PC-3 (cell line): ENCODE results near the gene EXO1. TPM values are rescaled to one million over a fixed set of nuclear protein-coding genes. Genes with fewer than 3 reads are reported as not detected.
A peak's percentile ranks its signal among the peaks of the same experiment; 100 is the strongest.

Experiments used
- ATAC-seq: fragments of 200-7000 bp; cut with Tn5 transposase; 2 replicates; pipeline ENCODE4 v1.9.1; 2020; ENCODE audit warnings: mild to moderate bottlenecking, moderate library complexity
- BruUV-seq: library from RNA; stranded (reverse); fragments of 400-500 nt; replicated peaks from 2 replicates; lab custom pipeline; 2021; lab: Mats Ljungman, UMichigan
- CTCF ChIA-PET: fragments of 300-600 bp; sonication (Branson Sonifier 250); formaldehyde crosslinking; loops from one replicate; lab custom pipeline; 2022; ENCODE audit warnings: antibody characterized with exemption; lab: Charles Lee
- POLR2A ChIA-PET: fragments of 300-600 bp; sonication (Branson Sonifier 250); formaldehyde crosslinking; loops from one replicate; lab custom pipeline; 2022; ENCODE audit warnings: antibody characterized with exemption; ENCODE audit not compliant: unreplicated experiment; lab: Charles Lee
- DNase-seq: peaks from one replicate; pipeline ENCODE4 v3.0.0-alpha.2; 2015
- H2AFZ ChIP-seq: fragments of 300-600 bp; sonication (generic); 2 replicates; pipeline ENCODE4 v1.6.0; 2016; ENCODE audit warnings: antibody characterized with exemption, low read length
- H3F3A ChIP-seq: fragments of 300-600 bp; sonication (generic); one replicate; pipeline ENCODE4 v1.6.0; 2017; ENCODE audit warnings: antibody characterized with exemption, low read length, control low read depth, mild to moderate bottlenecking; ENCODE audit not compliant: unreplicated experiment
- H3K27ac ChIP-seq: fragments of 300-600 bp; sonication (generic); 2 replicates; pipeline ENCODE4 v1.5.1; 2016; ENCODE audit warnings: mild to moderate bottlenecking, low read length
- H3K27me3 ChIP-seq: fragments of 300-600 bp; sonication (generic); 2 replicates; pipeline ENCODE4 v1.6.1; 2016; ENCODE audit warnings: low read length, mixed read lengths
- H3K36me3 ChIP-seq: fragments of 300-600 bp; sonication (generic); 2 replicates; pipeline ENCODE4 v1.6.1; 2016; ENCODE audit warnings: low read depth, mixed run types, low read length, mixed read lengths
- H3K4me1 ChIP-seq: fragments of 300-600 bp; sonication (generic); 2 replicates; pipeline ENCODE4 v1.5.1; 2016; ENCODE audit warnings: low read length; ENCODE audit not compliant: insufficient read depth
- H3K4me2 ChIP-seq: fragments of 300-600 bp; sonication (generic); 2 replicates; pipeline ENCODE4 v1.6.0; 2016; ENCODE audit warnings: low read length
- H3K4me3 ChIP-seq: fragments of 300-600 bp; sonication (generic); 2 replicates; pipeline ENCODE4 v1.5.1; 2016; ENCODE audit warnings: mild to moderate bottlenecking, low read length, mixed read lengths
- H3K79me2 ChIP-seq: fragments of 300-600 bp; sonication (generic); 2 replicates; pipeline ENCODE4 v1.6.1; 2017; ENCODE audit warnings: low read length, mixed read lengths
- H3K9ac ChIP-seq: fragments of 300-600 bp; sonication (generic); 2 replicates; pipeline ENCODE4 v1.6.0; 2016; ENCODE audit warnings: mild to moderate bottlenecking, low read length
- H3K9me2 ChIP-seq: fragments of 300-600 bp; sonication (generic); replicated peaks from 2 replicates; pipeline ENCODE4 v1.6.1; 2016; ENCODE audit warnings: mixed run types, low read length, mixed read lengths
- H3K9me3 ChIP-seq: fragments of 300-600 bp; sonication (generic); 2 replicates; pipeline ENCODE4 v1.6.1; 2016; ENCODE audit warnings: low read length, mixed read lengths
- H4K20me1 ChIP-seq: fragments of 300-600 bp; sonication (generic); 2 replicates; pipeline ENCODE4 v1.6.1; 2016; ENCODE audit warnings: low read length, mixed read lengths
- EZH2 ChIP-seq: fragments of 300-600 bp; sonication (generic); IDR thresholded peaks from one replicate; pipeline ENCODE4 v1.6.1; 2017; ENCODE audit warnings: antibody characterized with exemption, mild to moderate bottlenecking, low read length; ENCODE audit not compliant: unreplicated experiment
- EZH2phosphoT487 ChIP-seq: fragments of 300-600 bp; sonication (generic); IDR thresholded peaks from 2 replicates; pipeline ENCODE4 v1.6.1; 2018; ENCODE audit warnings: mild to moderate bottlenecking, antibody characterized with exemption, low read length, borderline replicate concordance
- intact Hi-C: fragments of 100-400 bp; cut with micrococcal nuclease; formaldehyde crosslinking; loops from 2 replicates; pipeline ENCODE4 v1.9.0; 2023
- total RNA-seq: library from RNA; depleted of rRNA; stranded (reverse); fragments of >200 nt; gene quantifications from 2 replicates; pipeline ENCODE4 v1.2.3, GENCODE V29; 2014
- TF ChIP-seq, protein P1 (sequence below): fragments of 300-600 bp; sonication (generic); conservative IDR thresholded peaks from 2 replicates; pipeline ENCODE4 v1.5.1; 2017; ENCODE audit warnings: antibody characterized with exemption, low read depth, mild to moderate bottlenecking, low read length

EXO1 gene
- total RNA-seq, 1 experiment from 2014 or later = 41.3 TPM

DNA sequence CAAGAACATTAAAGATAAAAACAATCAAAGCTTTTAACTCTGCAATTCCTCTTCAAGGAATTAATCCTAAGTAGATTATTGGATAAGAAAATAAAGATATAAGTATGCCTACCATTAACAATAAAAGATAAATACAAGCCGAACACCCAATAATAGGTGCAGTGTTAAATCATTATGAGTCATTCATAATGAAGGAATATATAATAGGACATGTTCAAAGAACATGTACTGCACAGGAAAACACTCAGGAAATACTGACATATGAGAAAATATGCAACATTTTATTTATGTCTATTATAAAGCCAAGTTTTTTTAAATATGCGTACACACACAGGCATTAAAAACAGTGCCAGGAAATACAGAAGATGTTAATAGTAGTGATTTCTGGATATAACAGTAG is 11.1 kb upstream of the EXO1 start:
- Histone ChIP-seq H3K27ac (no peak overlapping the region), H3K9me2 (no peaks in the 10 kb centered on the region), H3K9me3 (no peaks in the 10 kb centered on the region), H3K9ac (no peak overlapping the region), H3K4me3 (no peak overlapping the region), H3K79me2 (no peaks in the 10 kb centered on the region), H3K27me3 (no peaks in the 10 kb centered on the region), H2AFZ (no peak overlapping the region), H3K4me2 (no peak overlapping the region), H3F3A (no peaks in the 10 kb centered on the region), H3K4me1 (peaks cover 28% of the 10 kb centered on the region), H4K20me1 (no peaks in the 10 kb centered on the region), H3K36me3 (no peaks in the 10 kb centered on the region)
- no TSS peak for BruUV-seq
- no peak for TF ChIP-seq EZH2
- TF ChIP-seq EZH2phosphoT487 = no peak
- TF ChIP-seq, protein P1, sequence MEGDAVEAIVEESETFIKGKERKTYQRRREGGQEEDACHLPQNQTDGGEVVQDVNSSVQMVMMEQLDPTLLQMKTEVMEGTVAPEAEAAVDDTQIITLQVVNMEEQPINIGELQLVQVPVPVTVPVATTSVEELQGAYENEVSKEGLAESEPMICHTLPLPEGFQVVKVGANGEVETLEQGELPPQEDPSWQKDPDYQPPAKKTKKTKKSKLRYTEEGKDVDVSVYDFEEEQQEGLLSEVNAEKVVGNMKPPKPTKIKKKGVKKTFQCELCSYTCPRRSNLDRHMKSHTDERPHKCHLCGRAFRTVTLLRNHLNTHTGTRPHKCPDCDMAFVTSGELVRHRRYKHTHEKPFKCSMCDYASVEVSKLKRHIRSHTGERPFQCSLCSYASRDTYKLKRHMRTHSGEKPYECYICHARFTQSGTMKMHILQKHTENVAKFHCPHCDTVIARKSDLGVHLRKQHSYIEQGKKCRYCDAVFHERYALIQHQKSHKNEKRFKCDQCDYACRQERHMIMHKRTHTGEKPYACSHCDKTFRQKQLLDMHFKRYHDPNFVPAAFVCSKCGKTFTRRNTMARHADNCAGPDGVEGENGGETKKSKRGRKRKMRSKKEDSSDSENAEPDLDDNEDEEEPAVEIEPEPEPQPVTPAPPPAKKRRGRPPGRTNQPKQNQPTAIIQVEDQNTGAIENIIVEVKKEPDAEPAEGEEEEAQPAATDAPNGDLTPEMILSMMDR = no peak
- intact Hi-C loops = loop anchor here (5.0 kb wide), 1 partner anchor 120 kb away; no protein-coding TSS in a partner anchor
- ChIA-PET POLR2A (no interaction called here), CTCF (interaction anchor here (1.0 kb wide), 1 partner anchor 232 kb away, joined by 5 read pairs; no protein-coding TSS in a partner anchor)
- no peak for DNase-seq
- ATAC-seq = no peak

DNA sequence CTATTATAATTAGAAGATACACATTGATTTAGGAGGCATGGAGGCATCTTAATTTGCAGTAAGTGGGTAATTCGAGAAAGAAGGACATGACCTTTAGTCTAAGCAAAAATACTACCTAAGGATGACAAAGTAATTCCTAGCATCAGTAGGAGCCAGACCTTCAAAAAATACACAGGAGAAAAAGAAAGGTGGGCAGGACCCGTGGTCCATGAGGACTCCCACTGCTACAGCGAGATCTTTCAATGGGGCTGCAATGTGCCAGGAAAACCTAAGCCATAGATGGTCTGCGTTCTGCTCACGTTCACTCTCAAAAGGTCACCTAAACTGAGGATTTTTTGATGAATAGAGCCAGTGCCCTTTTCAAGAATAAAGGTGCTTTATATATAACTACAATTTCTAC is 10.6 kb upstream of the EXO1 start:
- Histone ChIP-seq H3K79me2 (no peaks in the 10 kb centered on the region), H3K4me2 (peak overlapping the region; percentile 37; the same call in 1 of the 2 replicates), H3K9me3 (no peaks in the 10 kb centered on the region), H3K27ac (peak overlapping the region; percentile 43), H3F3A (no peaks in the 10 kb centered on the region), H3K4me1 (peaks cover 28% of the 10 kb centered on the region), H4K20me1 (no peaks in the 10 kb centered on the region), H3K9ac (no peak overlapping the region), H3K36me3 (no peaks in the 10 kb centered on the region), H3K9me2 (no peaks in the 10 kb centered on the region), H3K27me3 (no peaks in the 10 kb centered on the region), H3K4me3 (no peak overlapping the region), H2AFZ (no peak overlapping the region; the same call in 1 of the 2 replicates)
- TF ChIP-seq, protein P1 = no peak
- no peak for TF ChIP-seq EZH2
- TF ChIP-seq EZH2phosphoT487 = no peak
- no peak for ATAC-seq
- DNase-seq = no peak
- BruUV-seq = no TSS peak
- ChIA-PET CTCF (no interaction called here), POLR2A (no interaction called here)
- intact Hi-C loops = loop anchor here (5.0 kb wide), 1 partner anchor 120 kb away; no protein-coding TSS in a partner anchor

DNA sequence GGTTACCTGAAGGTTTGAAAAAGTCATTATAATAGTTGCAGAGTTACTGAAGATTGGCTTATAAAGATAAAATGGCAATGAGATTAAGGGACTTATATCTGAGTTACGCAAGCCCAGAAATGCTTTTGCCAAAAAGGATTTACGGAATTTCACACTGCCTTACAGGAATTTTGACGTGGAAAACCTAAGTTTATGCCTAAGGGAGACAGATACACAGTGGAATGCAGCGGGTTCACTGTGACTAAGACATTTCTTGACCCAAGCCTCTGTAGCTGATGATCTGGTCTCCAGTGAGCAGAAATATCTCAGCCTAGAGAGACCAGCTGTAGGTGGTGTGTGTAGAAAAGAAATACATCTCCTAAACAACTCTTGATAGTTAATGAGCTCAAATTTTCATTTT is 10.1 kb upstream of the EXO1 start:
- intact Hi-C loops = loop anchor here (5.0 kb wide), 1 partner anchor 121 kb away; no protein-coding TSS in a partner anchor
- ATAC-seq (peak; percentile 69), DNase-seq (peak; percentile 88)
- H4K20me1 ChIP-seq = no peaks in the 10 kb centered on the region
- TF ChIP-seq EZH2 (no peak), EZH2phosphoT487 (no peak)
- TF ChIP-seq, protein P1 = no peak
- H3K4me2 ChIP-seq = peak overlapping the region; percentile 37
- ChIA-PET POLR2A (interaction anchor here (0.6 kb wide), 1 partner anchor 153 kb away, joined by 7 read pairs; no protein-coding TSS in a partner anchor), CTCF (no interaction called here)
- H3K27ac ChIP-seq = peak overlapping the region; percentile 43
- H3F3A ChIP-seq = no peaks in the 10 kb centered on the region
- no TSS peak for BruUV-seq
- H3K9ac ChIP-seq = no peak overlapping the region
- no peaks in the 10 kb centered on the region for H3K9me2 ChIP-seq
- H2AFZ ChIP-seq = peak overlapping the region; percentile 42
- H3K4me1 ChIP-seq = peaks cover 28% of the 10 kb centered on the region
- H3K36me3 ChIP-seq = no peaks in the 10 kb centered on the region
- H3K27me3 ChIP-seq = no peaks in the 10 kb centered on the region
- no peaks in the 10 kb centered on the region for H3K9me3 ChIP-seq
- no peaks in the 10 kb centered on the region for H3K79me2 ChIP-seq
- no peak overlapping the region for H3K4me3 ChIP-seq
